ENCODE results near the gene GBGT1. TPM values are rescaled to one million over a fixed set of nuclear protein-coding genes. Genes with fewer than 3 reads are reported as not detected.
A peak's percentile ranks its signal among the peaks of the same experiment; 100 is the strongest.

GBGT1 gene
- total and polyA plus RNA-seq, 9 of the 15 experiments (the other 6 are each of a cell fraction or from before 2014, with no cell fraction given): 0.55 to 25.8 (median 13.7) TPM

- no peak; the same call in 1 of the 2 replicates for TF ChIP-seq E2F5 (CRISPR knock-in tag; IDR thresholded peaks at IDR 0.05)
- TF ChIP-seq ZNF318 (IDR thresholded peaks at IDR 0.05; ENCODE audit: borderline replicate concordance in 1 of 2, low read depth in 1 of 2): no peak
- peak; percentile 98 for TF ChIP-seq ZNF589 (CRISPR knock-in tag; IDR thresholded peaks at IDR 0.05; ENCODE audit: low read depth)
- peak; percentile 51; the same call in 1 of the 2 replicates for TF ChIP-seq GABPB1 (CRISPR knock-in tag; IDR thresholded peaks at IDR 0.05)
- TF ChIP-seq RUNX1 (IDR thresholded peaks at IDR 0.05; ENCODE audit: low read depth): no peak
- no peak for TF ChIP-seq GTF2F1 (IDR thresholded peaks at IDR 0.05; ENCODE audit: low read depth, low read length)
- TF ChIP-seq ZFX (CRISPR knock-in tag; IDR thresholded peaks at IDR 0.05): peak; percentile 65
- TF ChIP-seq HDAC1 (IDR thresholded peaks at IDR 0.05): peak in 1 of 2 experiments; percentile 92; a peak in 2 of 4 replicates
- peak; percentile 28; the same call in 1 of the 2 replicates for TF ChIP-seq NFIC (IDR thresholded peaks at IDR 0.05)
- no peak for TF ChIP-seq ZNF655 (CRISPR knock-in tag; IDR thresholded peaks at IDR 0.05)
- TF ChIP-seq L3MBTL2 (IDR thresholded peaks at IDR 0.05): peak; percentile 94
- peak; percentile 55; the same call in 1 of the 2 replicates for TF ChIP-seq AFF4 (CRISPR knock-in tag; IDR thresholded peaks at IDR 0.05)
Observed at GRCh38 chr9:133149130-133150015, 14.3 kb downstream of the GBGT1 start (continued).

Data from K562 (cell line).